HG03175 (cell line): ENCODE results near the gene MECR.

Source experiments
- ATAC-seq: cut with Tn5 transposase; IDR thresholded peaks from one replicate; pipeline ENCODE4 v1.9.1; 2021; ENCODE audit warnings: mild to moderate bottlenecking, moderate library complexity; ENCODE audit not compliant: unreplicated experiment

MECR gene

GRCh38 chr1:29256394-29256793, 25.7 kb upstream of the MECR start:
- no peak for ATAC-seq

DNA sequence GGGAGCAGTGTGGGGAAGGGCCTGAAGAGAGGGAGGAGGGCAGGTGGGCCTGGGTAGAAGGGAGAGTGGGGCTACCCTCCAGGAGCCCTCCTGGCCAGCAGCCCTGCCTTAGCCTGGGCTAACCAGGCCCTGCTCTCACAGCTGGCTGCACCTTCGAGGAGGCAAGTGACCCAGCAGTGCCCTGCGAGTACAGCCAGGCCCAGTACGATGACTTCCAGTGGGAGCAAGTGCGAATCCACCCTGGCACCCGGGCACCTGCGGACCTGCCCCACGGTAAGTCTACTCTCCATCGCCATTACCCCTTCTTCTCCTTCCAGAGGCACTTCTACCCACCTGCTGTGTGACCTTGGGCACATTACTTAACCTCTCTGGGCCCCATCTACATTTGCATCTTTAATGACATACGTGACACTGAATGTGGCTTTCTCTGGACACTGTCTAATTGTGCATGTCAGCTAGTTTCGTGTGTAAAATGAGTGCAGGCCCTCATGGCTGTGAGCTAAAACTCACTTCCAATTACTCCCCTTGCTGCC, 24.5 kb upstream of the MECR start:
- ATAC-seq = no peak

DNA sequence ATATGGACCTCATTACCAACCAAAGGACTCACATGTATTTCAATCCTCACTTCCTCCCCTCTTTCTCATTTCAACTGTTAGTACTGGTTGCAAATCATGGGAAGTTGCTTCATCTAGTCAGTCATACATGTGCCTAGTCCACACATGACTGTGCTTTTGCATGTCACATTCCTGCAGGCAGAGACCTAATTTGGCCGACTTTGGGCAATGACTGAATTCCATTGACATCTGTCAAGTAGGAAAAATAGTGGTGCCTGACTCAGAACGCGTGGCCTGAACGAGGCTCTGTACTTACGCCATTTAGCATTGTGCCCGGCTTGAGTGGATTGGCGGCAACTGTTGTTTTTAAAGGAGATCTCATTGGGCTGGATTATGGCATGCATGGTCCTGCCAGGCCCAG, 23.6 kb upstream of the MECR start:
- no peak for ATAC-seq

DNA sequence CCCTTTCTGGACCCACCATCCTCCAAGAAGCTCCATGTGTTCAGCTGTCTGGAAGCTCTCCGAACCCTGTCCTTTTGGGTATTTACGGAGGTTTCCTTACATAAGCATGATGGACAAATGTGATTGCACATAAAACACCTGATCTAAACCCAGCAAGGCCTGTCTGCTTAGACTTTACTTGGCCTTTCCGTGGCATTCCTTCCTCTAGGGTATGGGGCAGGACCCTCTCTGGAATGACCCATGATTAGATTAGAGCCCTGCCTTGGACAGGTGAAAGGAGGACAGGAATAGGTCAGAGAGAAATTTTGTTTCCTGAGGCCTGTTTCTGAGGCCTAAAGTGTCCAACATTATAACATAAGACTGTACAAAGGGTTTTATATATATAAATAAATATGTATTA, 22.4 kb upstream of the MECR start:
- ATAC-seq = no peak

DNA sequence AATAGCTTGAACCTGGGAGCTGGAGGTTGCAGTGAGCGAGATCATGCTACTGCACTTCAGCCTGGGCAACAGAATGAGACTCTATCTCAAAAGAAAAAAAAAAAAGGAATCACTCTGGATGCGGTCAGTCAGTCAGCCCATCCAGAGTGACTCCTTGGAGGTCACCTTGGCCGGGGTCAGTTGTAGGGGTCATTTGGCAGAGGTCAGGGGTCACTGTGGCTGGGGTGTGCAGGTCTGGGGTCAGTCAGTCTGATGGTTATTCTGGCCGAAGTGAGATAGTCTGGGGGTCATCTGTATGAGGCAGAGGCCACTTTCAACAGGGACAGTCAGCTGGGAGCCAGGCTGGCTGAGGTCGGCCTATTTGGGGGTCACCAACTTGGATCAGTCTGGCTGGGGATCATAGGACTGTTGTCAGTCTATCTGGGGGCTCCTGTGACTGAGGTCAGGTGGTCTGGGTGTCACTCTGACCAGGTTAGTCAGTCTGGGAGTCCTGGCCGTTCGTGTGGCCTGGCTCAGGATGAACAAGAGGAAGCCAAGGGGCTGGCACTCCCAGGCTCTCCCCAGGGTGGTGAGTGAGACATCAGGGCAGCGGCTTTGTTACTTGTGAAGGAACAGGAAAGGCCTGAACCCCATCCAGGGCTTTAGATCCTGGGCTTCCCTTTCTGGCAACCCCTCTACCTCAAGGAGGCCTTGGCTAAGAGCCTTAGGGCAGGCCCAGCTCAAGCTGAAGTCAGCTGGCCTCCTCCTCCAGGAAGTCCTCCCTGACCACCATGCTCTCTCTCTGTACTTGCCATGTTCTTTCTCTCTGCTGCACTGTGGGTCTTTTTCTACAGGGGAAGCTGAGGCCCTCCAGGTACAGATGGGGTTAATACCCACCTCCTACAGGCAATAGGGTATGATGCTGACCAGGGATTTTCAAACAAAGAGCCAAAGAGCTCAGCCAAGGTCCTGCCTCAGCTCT, 20.7 kb upstream of the MECR start:
- no peak for ATAC-seq

DNA sequence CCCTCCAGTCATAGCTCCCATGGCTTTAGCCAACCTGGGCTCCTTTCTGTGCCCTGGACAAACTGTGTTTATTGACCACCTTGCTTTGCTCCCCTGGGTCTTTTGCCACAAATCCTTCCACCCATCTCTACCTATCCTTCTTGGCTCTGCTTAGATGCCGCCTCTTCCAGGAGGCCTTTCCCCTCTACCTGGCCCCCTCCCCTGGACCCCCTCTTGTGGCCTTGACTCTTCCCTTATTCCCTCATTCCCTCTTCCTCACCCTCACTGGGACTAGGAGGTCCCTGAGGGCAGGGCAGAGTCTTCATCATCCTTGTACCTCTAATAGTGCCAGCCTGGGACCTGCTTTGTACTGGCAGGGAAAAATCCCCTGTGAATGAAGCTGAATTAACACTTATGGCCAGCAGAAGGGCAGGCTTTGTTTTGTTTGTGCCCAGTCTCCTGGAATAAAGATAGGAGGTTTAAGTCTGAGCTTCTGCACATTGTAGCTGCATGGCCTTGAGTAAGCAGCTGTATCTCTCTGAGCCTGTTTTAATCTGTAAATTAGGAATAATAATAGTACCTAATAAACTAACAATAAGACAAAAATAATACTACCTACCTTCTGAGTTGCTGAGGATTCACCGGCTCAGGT, 19.3 kb upstream of the MECR start:
- ATAC-seq = no peak

- ATAC-seq = no peak
Observed at GRCh38 chr1:29249170-29249691, 18.5 kb upstream of the MECR start.

GRCh38 chr1:29248409-29248808, 17.7 kb upstream of the MECR start:
- ATAC-seq = no peak

DNA sequence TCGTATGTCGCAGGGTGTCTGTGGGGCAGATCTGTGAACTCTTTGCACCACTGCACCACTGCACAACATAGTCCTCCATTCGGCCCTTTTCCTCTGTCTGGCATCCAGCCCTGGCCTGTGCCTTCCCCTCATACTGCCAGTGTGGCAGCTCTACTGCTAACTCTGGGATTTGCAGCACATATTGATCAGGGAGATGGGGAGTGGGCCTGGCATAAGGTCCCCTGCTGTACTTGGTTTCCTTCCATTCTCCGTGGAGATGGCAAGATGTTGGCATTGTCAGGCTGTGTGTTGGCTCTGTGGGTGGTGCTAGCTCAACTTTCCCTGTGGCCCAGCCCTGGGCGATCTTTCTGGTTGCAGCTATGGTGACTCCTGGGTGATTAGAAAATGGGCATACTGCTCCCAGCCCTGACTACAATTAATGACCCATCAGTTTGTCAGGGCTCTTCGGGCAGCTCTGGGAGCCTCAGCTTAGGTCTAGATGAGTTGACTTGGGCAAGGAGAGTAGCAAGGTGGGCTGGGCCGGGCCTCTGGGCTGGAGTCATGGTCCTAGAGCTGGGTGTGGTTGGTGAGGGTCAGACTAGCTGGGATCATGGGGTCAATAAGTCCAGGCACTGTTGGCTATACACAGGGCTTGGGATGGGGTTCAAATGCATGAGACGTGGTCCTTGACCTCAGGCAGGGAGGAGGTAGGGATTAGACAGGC, 17.0 kb upstream of the MECR start:
- ATAC-seq = no peak

GRCh38 chr1:29247044-29247443, 16.3 kb upstream of the MECR start:
- no peak for ATAC-seq

GRCh38 chr1:29245876-29246275, 15.1 kb upstream of the MECR start:
- ATAC-seq = no peak

- ATAC-seq = no peak
Observed at GRCh38 chr1:29245261-29245660, 14.5 kb upstream of the MECR start.

DNA sequence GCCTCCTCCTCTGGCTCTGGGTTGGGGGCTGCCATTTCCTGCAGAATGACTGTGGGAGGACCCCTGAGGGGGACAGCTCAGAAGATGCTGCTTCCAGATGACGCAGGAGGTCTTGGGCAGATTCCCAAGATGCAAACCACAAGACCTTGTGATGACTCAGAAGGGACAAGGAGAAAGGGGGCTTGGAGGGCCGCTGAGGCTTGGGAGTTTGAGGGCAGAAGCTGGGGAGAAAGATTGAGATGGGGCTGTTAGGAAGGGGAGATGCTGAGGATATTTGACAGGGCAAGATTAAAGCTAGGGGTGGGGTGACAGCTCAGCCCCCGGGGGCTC, 13.1 kb upstream of the MECR start:
- no peak for ATAC-seq

DNA sequence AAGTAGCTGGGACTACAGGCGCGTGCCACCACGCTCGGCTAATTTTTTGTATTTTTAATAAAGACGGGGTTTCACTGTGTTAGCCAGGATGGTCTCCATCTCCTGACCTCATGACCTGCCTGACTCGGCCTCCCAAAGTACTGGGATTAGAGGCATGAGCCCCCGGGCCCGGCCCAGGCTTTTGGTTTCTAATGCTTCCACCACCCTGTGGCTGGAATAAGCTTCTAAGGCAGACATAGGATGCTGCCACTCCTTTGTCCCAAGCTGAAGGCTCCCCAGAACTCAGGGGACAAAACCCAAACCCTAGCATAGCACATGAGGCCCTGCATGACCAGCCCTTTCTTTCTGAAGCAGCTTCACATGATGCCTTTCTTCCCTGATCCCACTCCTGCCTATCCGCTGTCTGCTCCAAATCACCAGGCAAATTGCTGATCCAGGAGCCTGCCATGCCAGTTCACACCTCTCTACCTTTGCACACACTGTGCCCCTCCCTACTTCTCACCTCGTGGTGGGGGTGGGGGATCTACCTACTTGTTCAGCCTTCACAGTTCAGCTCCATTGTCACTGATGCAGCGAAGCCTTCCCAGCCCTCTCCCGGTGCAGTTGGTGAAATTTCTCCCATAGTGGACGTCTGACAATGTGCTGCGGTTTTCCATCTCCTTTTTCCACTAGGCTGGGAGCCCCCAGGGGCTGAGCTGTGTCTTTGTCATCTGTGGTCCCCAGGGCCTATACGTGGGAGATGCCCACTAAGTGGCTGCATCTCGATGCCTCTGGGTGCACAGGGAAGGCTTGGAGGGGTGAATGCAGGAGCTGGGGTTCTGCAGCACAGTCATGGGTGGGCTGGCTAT, 12.5 kb upstream of the MECR start:
- ATAC-seq = no peak

- no peak for ATAC-seq
Observed at GRCh38 chr1:29240986-29241385, 10.3 kb upstream of the MECR start.

DNA sequence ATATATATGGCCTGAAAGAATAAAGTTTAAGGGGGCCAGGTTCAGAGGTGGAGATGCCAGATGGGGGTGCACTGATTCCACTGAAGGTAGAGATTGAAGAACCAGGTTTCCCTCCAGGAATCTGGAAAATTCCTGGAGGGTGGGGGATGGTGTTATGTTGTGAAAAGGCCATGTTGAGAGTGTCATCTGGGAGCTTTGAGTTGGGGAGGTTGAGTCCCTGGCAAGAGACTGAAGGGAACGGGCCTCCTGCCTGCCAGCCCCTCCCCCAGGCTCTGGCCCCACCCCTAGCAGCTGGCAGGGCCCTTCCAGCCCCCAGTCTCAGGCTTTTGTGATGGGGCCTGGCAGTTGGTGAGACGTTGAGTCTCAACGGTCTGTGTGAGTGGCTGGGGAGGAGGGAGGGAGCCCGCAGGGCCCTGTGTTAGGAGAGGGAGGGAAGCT, 9.7 kb upstream of the MECR start:
- no peak for ATAC-seq

- no peak for ATAC-seq
Observed at GRCh38 chr1:29239142-29239541, 8.4 kb upstream of the MECR start.

DNA sequence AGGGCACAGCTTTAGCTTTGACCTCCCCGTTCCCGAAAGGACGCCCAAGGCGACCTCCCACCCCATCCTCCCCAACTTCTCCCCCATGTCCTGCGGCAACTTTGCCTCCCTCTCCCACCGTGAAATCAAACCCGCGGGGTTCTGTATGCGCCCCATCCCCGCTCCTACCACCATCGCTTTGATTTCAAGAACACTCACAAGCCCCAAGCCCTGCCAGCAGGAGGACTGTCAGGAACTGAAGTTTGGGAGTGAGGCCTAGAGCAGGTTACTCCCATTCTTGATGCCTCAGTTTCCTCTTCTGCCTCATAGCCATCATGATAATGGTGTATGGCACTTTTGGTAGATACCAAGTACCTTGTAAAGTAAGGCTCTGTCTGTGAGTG, 7.9 kb upstream of the MECR start:
- no peak for ATAC-seq

GRCh38 chr1:29237852-29238619, 7.3 kb upstream of the MECR start:
- ATAC-seq = no peak
